Uterus (tissue), 2 donors: ENCODE data around the gene SRSF5.

Experiments
- POLR2A ChIP-seq, 2 donors: fragments of 450-650 bp; IDR thresholded peaks; one replicate each; pipeline ENCODE4 v1.6.1; 2016; ENCODE audit warnings: antibody characterized with exemption in 2 of 2, mild to moderate bottlenecking in 1 of 2, moderate library complexity in 1 of 2
- TF ChIP-seq, protein P1 (sequence below), 4 experiments: fragments of 200-600 bp in 2 of 4; fragments of 450-650 bp in 2 of 4; sonication (generic) in 2 of 4; IDR thresholded peaks; one replicate each; pipeline ENCODE4 v1.5.1; 2016 to 2019; ENCODE audit warnings: antibody characterized with exemption in 4 of 4, mild to moderate bottlenecking in 2 of 4, moderate library complexity in 1 of 4

DNA sequence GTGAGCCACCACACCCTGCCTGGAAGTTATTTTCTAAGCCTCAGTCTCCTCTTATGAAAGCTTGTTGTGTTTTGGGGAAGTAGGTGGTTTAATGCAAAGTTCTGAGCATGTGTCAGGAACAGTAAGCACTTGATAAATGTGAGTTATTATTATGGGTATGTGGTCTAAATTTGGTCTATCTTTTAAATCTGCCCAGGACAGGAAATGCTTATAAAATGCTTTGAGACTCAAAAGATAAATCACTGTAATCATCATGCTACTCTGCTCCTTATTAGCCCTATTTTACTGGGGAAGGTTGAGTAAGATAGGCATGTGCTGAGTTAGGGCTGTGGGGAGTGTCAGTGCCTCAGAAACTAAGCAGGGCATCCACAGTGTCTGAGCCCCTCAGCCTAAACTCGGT lies 13.1 kb upstream of the SRSF5 start:
- TF ChIP-seq, protein P1, sequence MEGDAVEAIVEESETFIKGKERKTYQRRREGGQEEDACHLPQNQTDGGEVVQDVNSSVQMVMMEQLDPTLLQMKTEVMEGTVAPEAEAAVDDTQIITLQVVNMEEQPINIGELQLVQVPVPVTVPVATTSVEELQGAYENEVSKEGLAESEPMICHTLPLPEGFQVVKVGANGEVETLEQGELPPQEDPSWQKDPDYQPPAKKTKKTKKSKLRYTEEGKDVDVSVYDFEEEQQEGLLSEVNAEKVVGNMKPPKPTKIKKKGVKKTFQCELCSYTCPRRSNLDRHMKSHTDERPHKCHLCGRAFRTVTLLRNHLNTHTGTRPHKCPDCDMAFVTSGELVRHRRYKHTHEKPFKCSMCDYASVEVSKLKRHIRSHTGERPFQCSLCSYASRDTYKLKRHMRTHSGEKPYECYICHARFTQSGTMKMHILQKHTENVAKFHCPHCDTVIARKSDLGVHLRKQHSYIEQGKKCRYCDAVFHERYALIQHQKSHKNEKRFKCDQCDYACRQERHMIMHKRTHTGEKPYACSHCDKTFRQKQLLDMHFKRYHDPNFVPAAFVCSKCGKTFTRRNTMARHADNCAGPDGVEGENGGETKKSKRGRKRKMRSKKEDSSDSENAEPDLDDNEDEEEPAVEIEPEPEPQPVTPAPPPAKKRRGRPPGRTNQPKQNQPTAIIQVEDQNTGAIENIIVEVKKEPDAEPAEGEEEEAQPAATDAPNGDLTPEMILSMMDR (IDR thresholded peaks at IDR 0.05) = no peak
- no peak for TF ChIP-seq POLR2A (IDR thresholded peaks at IDR 0.05)
